ENCODE results near the gene TNIK. TPM values are rescaled to one million over a fixed set of nuclear protein-coding genes. Genes with fewer than 3 reads are reported as not detected.

Gene TNIK
- total and polyA plus RNA-seq, 3 donors from 2014 or later: 39.3 to 99.6 (median 83.5) TPM

GRCh38 chr3:171187706-171188290 lies 272.4 kb downstream of the TNIK start:
- Histone ChIP-seq H3K4me3 (no peak overlapping the region), H3K36me3 (ENCODE audit: low read depth, missing control alignments) (no peaks in the 10 kb centered on the region), H3K9me3 (no peaks in the 10 kb centered on the region), H3K27ac (no peak overlapping the region), H3K27me3 (no peaks in the 10 kb centered on the region), H3K4me1 (no peaks in the 10 kb centered on the region)
- peak; percentile 33 for DNase-seq
- WGBS, 2 donors: 58 to 62% methylated on average over 5 of the region's 5 CpGs
- intact Hi-C loops (cut with DNase I; ENCODE audit: low total_unique reads): no loop called here
- TF ChIP-seq POLR2A (IDR thresholded peaks at IDR 0.05): no peak
- peak; percentile 31 to 49 (median 48) for TF ChIP-seq CTCF (IDR thresholded peaks at IDR 0.05)

- Histone ChIP-seq H3K36me3 (ENCODE audit: low read depth, missing control alignments) (no peaks in the 10 kb centered on the region), H3K27me3 (no peaks in the 10 kb centered on the region), H3K4me1 (no peaks in the 10 kb centered on the region), H3K9me3 (no peaks in the 10 kb centered on the region), H3K4me3 (no peak overlapping the region), H3K27ac (no peak overlapping the region)
- no peak for TF ChIP-seq POLR2A (IDR thresholded peaks at IDR 0.05)
- TF ChIP-seq CTCF (IDR thresholded peaks at IDR 0.05): no peak
- DNase-seq: no peak
- intact Hi-C loops (cut with DNase I; ENCODE audit: low total_unique reads): no loop called here
- 80 to 83% methylated on average over 3 of the region's 3 CpGs for WGBS, 2 donors
Observed at GRCh38 chr3:171186817-171187500, 273.2 kb downstream of the TNIK start.

- H3K9me3 ChIP-seq: no peaks in the 10 kb centered on the region
- H3K36me3 ChIP-seq (ENCODE audit: low read depth, missing control alignments): no peaks in the 10 kb centered on the region
- no peak overlapping the region for H3K4me3 ChIP-seq
- no peak for DNase-seq
- intact Hi-C loops (cut with DNase I; ENCODE audit: low total_unique reads): no loop called here
- H3K4me1 ChIP-seq: no peaks in the 10 kb centered on the region
- no peaks in the 10 kb centered on the region for H3K27me3 ChIP-seq
- H3K27ac ChIP-seq: no peak overlapping the region
- TF ChIP-seq POLR2A (IDR thresholded peaks at IDR 0.05) (no peak), CTCF (IDR thresholded peaks at IDR 0.05) (no peak)
Observed at GRCh38 chr3:171186383-171186782, 273.8 kb downstream of the TNIK start.

- H3K9me3 ChIP-seq: no peaks in the 10 kb centered on the region
- H3K4me3 ChIP-seq: no peak overlapping the region
- WGBS, 2 donors: 86 to 100% methylated on average over 1 of the region's 1 CpG
- DNase-seq: no peak
- TF ChIP-seq POLR2A (IDR thresholded peaks at IDR 0.05) (no peak), CTCF (IDR thresholded peaks at IDR 0.05) (no peak)
- no peaks in the 10 kb centered on the region for H3K27me3 ChIP-seq
- H3K4me1 ChIP-seq: no peaks in the 10 kb centered on the region
- no peaks in the 10 kb centered on the region for H3K36me3 ChIP-seq (ENCODE audit: low read depth, missing control alignments)
- intact Hi-C loops (cut with DNase I; ENCODE audit: low total_unique reads): no loop called here
- no peak overlapping the region for H3K27ac ChIP-seq
Observed at GRCh38 chr3:171185959-171186358, 274.2 kb downstream of the TNIK start.

- DNase-seq: no peak
- no peaks in the 10 kb centered on the region for H3K27me3 ChIP-seq
- TF ChIP-seq POLR2A (IDR thresholded peaks at IDR 0.05) (no peak), CTCF (IDR thresholded peaks at IDR 0.05) (no peak)
- no peak overlapping the region for H3K27ac ChIP-seq
- H3K4me3 ChIP-seq: no peak overlapping the region
- no peaks in the 10 kb centered on the region for H3K4me1 ChIP-seq
- intact Hi-C loops (cut with DNase I; ENCODE audit: low total_unique reads): no loop called here
- WGBS, 2 donors: 64 to 86% methylated on average over 6 of the region's 6 CpGs
- H3K36me3 ChIP-seq (ENCODE audit: low read depth, missing control alignments): no peaks in the 10 kb centered on the region
- no peaks in the 10 kb centered on the region for H3K9me3 ChIP-seq
Observed at GRCh38 chr3:171184372-171184771, 275.8 kb downstream of the TNIK start.
